GM10847 (cell line): ENCODE results near the gene CCDC73.

Experiments
- POLR2A ChIP-seq: IDR thresholded peaks from 2 replicates; pipeline ENCODE4 v1.6.1; 2011; ENCODE audit not compliant: insufficient read length; ENCODE audit errors: extremely low read depth

The CCDC73 gene

GRCh38 chr11:32794439-32794838 is at the start of gene CCDC73:
TSS of gene CCDC73 (minus strand) at chr11:32794662. CDS start at chr11:32760243, 34,419 bp downstream.
- TF ChIP-seq POLR2A, result no peak

DNA sequence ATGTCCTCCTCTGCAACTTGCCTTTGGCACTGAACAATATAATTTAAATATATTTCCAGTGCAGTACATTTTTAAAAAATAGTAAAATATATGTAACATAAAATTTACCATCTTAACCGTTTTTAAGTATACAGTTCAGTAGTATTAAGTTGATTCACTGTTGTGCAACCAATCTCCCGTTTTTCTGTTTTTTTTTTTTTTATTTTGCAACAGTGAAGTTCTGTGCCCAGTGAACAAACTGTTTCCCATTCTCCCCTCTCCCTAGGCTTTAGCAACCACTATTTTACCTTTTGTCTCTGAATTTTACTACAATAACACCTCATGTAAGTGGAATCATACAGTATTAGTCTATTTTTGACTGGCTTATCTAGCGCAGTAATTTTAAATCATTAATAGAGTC is 49.1 kb upstream of the CCDC73 start:
- TF ChIP-seq POLR2A, result no peak

- TF ChIP-seq POLR2A, result no peak
Measured at GRCh38 chr11:32840587-32840986, 46.1 kb upstream of the CCDC73 start.

DNA sequence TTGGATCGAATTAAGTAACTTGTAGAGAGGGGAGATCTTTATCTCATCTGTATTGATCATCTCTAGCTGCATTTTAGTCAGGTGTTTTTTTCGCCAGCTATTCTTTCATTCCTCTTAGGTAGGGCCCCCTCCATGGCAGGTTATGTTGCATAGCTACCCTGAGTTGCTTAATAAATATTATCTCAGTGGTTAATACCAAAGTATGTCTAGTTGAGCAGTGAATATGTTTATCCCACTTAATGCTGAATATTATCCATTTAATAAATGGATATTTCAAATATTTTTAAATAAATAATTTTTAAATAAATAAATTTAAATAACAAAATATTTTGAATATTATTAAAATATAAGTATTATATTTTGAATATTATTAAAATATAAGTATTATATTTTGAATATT is 44.8 kb upstream of the CCDC73 start:
- no peak for TF ChIP-seq POLR2A

- no peak for TF ChIP-seq POLR2A
Measured at GRCh38 chr11:32838505-32839274, 44.2 kb upstream of the CCDC73 start.

DNA sequence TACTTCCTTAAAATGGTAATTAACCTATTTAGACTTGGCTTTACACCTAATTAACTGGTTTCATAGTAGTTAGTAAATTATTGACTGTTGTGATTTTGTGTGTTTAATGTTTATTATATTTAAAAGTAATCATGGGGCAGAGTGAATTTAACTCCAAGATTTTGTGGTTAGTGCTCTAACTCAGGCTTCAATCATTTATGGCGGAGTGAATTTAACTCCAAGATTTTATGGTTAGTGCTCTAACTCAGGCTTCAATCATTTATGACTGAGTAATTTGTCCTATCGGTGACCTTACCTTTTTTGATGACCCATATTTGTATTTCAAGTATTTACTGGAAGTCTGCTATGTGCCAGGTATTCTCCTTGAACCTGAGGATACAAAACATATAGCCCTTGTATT is 42.5 kb upstream of the CCDC73 start:
- TF ChIP-seq POLR2A, result no peak

- no peak for TF ChIP-seq POLR2A
Measured at GRCh38 chr11:32833921-32834320, 39.5 kb upstream of the CCDC73 start.

- no peak for TF ChIP-seq POLR2A
Measured at GRCh38 chr11:32831221-32831620, 36.8 kb upstream of the CCDC73 start.

DNA sequence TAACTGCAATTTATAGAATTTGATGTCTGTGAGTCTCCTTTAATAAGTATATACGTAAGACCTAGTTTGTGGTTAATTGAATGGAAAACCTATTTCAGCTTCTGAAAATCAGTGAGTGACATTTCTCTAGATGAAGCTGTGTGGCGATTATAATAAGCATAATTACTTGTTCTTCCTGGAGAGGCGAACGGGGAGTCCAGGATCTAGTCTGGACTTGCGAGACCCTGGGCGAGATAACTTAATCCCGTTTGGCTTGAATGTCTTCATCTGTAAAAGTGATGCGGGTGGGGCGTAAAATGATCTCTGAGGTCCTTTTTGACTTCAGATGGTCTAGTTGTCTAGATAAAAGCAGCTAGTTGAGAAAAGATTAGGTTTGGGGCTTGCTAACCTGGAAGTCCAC is 36.3 kb upstream of the CCDC73 start:
- no peak for TF ChIP-seq POLR2A

DNA sequence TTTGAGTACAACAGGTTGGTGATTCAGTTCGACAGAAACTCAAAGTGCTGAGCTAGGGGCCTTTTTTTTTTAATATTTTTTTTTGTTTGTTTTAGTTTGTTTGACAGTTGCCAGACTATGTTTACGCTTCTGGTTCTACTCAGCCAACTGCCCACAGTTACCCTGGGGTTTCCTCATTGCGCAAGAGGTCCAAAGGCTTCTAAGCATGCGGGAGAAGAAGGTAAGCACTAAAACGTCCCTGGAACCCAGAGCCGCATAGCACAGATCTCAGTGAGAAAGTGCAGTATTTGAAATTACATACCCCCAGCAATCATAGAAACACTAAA is 35.9 kb upstream of the CCDC73 start:
- no peak for TF ChIP-seq POLR2A

DNA sequence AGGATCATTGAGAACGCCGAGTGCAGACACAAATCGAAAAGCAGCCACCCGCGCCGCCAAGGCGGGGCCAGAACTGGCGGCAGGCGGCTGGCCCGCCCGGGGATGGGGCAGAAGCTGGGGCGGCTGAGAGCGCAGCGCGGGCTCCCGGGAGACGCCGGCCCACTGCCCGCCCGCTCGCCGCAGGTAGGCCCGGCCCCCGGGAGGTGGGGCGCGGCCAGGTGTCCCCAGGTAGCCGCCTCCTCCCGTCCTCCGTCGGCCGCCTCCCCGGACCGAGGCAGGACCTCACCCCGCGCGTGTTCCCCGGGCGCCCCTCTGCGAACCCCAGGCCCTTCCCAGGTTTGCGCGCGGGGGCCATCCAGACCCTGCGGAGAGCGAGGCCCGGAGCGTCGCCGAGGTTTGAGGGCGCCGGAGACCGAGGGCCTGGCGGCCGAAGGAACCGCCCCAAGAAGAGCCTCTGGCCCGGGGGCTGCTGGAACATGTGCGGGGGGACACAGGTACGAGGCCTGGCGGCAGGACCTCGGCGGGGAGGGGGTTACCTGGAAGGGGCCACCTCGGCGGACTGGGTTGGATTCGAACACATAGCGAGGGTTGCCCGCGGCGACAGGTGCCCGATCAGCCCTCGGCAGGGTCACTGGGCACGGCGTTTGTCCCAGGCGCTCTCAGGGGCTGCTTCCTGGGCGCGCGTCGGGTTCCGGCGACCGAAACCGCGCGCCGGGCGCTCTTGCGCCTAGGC is 35.4 kb upstream of the CCDC73 start, which contains the start of gene PRRG4:
Gene PRRG4, plus strand, starts transcription at position 248 of the 733 bp plus-strand sequence. CDS start 603 bp downstream, outside the sequence.
- TF ChIP-seq POLR2A, result peak; percentile 44

DNA sequence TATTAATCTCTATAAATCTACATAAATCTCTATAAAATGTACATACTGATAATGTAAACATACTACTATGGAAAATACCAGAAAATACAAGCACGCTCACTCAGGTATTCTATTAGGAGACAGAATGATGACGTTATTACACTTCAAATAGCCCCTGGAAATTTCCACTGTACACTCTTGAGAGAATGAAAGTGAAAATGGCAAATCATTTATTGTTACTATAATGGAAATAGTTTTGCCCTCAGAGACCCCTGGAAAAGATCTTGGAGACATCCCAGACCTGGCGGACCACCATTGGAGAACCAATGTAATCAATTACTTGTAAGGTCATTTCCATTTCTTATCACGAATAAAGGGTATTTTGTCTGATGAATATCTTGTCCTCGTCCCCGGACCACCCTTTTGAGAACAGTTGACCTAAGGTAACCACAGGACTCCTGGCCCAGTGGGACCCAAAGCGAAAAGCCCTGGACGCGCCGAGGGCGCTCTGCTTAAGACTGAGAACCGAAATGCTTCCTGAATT is 34.8 kb upstream of the CCDC73 start:
- no peak for TF ChIP-seq POLR2A

- TF ChIP-seq POLR2A, result no peak
Measured at GRCh38 chr11:32827276-32827675, 32.8 kb upstream of the CCDC73 start.

- TF ChIP-seq POLR2A, result no peak
Measured at GRCh38 chr11:32826113-32826512, 31.7 kb upstream of the CCDC73 start.

DNA sequence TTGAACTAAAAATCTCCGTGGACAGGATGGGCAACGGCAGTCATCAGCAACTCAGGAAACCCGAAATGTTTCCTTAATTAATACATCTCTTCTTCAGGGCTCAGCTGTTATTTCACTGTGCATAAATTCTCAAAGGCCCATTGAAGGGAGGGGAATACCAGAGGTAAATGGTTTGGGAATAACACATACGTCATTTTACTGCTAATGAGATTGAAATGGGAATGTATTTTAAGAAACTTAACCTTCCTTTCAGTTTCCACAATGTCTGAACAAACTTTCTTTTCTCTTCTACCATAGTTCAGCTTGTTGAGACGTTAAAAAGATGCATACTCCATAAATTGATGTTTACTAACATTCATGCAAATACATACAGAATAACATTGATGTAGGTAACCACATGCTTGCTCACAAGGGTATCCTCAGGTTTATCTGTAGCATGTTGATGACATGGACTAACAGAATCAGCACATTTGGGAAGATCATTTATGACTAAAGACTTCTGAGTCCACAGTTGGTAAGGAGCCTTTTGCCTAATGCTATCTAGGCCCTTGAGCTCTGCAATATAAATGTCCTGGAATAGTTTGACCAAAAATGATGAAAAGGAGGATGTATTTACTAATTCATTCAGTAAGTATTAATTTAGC is 27.6 kb upstream of the CCDC73 start:
- no peak for TF ChIP-seq POLR2A

DNA sequence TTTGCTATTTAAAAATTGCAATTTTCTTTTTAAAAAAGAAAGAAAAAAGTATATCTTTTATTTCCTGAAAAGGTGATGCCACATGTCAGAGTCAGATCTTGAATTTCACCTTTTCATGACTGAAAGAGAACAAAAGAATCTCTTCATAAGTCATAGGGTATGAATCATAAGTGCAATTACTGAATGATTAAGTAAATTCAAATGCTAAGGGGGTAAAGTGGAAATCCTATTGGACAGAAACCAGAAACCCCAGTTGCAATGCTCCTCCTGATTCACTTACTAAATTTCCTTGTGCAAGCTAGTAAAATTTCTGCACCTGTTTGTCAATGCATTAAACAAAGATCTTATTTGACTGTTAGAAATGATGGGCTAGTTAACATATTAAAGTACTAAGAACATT is 27.1 kb upstream of the CCDC73 start:
- TF ChIP-seq POLR2A, result no peak
